ENCODE measurements around the gene ZNF362. TPM values are rescaled to one million over a fixed set of nuclear protein-coding genes. Genes with fewer than 3 reads are reported as not detected.

ZNF362 gene, protein sequence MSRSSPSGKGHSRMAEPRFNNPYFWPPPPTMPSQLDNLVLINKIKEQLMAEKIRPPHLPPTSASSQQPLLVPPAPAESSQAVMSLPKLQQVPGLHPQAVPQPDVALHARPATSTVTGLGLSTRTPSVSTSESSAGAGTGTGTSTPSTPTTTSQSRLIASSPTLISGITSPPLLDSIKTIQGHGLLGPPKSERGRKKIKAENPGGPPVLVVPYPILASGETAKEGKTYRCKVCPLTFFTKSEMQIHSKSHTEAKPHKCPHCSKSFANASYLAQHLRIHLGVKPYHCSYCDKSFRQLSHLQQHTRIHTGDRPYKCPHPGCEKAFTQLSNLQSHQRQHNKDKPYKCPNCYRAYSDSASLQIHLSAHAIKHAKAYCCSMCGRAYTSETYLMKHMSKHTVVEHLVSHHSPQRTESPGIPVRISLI
- total RNA-seq = 7.3 TPM

DNA sequence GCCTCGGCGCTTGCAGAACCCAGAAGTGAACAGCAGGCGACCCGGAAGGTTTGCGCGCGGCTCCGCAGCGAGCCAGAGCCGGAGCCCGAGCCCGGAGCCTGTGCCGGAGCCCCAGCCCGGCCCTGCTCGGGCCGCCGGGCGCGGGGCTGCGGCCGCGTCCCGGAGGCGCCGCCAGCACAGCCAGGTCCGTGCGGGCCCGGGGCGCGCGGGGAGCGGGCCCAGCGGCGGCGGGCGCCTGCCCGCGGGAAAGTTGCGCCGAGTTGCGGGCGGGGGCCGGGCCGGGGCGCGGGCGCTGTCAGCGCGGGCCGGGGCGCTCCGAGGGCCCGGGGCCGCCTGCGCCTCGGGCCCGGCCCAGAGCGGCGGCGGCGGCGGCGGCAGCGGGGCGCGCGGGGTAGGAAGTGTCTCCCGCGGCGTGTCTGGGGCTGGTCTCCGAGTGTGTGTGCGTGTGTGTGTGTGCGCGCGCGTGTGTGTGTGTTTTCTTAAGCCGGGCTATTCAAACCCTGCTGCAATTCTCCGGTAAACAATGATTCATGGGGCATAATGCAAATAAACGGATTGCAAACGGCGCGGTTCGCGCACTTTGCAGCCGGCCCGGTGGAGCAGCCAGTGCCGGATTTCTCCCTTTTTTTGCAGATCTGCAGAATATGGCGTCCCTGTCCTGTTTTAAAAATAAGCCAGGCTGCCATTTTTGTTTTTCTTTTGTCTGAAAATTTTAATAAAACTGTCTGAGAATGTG is at the start of gene ZNF362:
Gene ZNF362 (plus strand): TSS at position 22 of the 736 bp plus-strand sequence. CDS start 14,083 bp downstream, outside the sequence.
- Histone ChIP-seq H3K9me3 (ENCODE audit: control insufficient read depth in 3 of 3, low read length in 3 of 3) (no peaks in the 10 kb centered on the region), H3K4me3 (ENCODE audit: low read length in 3 of 3) (peak within 1 kb of the TSS; percentile 79 to 89 (median 85)), H3K36me3 (ENCODE audit: control insufficient read depth in 3 of 3, insufficient read depth in 3 of 3, low read length in 3 of 3) (no peaks in the 10 kb centered on the region), H3K27me3 (ENCODE audit: control insufficient read depth in 3 of 3, insufficient read depth in 3 of 3, low read length in 3 of 3) (no peaks in the 10 kb centered on the region), H3K4me1 (ENCODE audit: control insufficient read depth in 3 of 3, insufficient read depth in 3 of 3, low read length in 3 of 3) (peaks cover 27 to 46% (median 38%) of the 10 kb centered on the region in 3 donors), H3K27ac (ENCODE audit: low read depth, low read length) (peak within 1 kb of the TSS; percentile 84), H3K9ac (ENCODE audit: low read depth in 1 of 3, low read length in 3 of 3) (peak within 1 kb of the TSS; percentile 86 to 91 (median 88))

DNA sequence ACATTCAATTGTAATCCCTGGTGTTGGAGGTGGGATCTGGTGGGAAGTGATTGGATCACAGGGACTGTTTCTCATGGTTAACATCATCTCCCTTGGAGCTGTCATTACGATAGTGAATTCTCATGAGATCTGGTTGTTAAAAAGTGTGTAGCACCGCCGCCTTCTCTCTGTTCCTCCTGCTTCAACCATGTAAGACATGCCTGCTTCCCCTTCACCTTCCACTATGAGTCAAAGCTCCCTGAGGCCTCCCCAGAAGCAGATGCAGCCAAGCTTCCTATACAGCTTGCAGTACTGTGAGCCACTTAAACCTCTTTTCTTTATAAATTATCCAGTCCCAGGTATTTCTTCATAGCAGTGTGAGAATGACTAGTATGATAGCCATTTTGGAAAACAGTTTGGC is 44.3 kb upstream of the ZNF362 start:
- H3K9ac ChIP-seq (ENCODE audit: low read depth in 1 of 3, low read length in 3 of 3) = no peak overlapping the region
- H3K9me3 ChIP-seq (ENCODE audit: control insufficient read depth in 3 of 3, low read length in 3 of 3) = no peaks in the 10 kb centered on the region
- no peaks in the 10 kb centered on the region for H3K36me3 ChIP-seq (ENCODE audit: control insufficient read depth in 3 of 3, insufficient read depth in 3 of 3, low read length in 3 of 3)
- H3K4me1 ChIP-seq (ENCODE audit: control insufficient read depth in 3 of 3, insufficient read depth in 3 of 3, low read length in 3 of 3) = no peaks in the 10 kb centered on the region
- H3K27ac ChIP-seq (ENCODE audit: low read depth, low read length) = no peak overlapping the region
- H3K4me3 ChIP-seq (ENCODE audit: low read length in 3 of 3) = no peak overlapping the region
- H3K27me3 ChIP-seq (ENCODE audit: control insufficient read depth in 3 of 3, insufficient read depth in 3 of 3, low read length in 3 of 3) = no peaks in the 10 kb centered on the region

DNA sequence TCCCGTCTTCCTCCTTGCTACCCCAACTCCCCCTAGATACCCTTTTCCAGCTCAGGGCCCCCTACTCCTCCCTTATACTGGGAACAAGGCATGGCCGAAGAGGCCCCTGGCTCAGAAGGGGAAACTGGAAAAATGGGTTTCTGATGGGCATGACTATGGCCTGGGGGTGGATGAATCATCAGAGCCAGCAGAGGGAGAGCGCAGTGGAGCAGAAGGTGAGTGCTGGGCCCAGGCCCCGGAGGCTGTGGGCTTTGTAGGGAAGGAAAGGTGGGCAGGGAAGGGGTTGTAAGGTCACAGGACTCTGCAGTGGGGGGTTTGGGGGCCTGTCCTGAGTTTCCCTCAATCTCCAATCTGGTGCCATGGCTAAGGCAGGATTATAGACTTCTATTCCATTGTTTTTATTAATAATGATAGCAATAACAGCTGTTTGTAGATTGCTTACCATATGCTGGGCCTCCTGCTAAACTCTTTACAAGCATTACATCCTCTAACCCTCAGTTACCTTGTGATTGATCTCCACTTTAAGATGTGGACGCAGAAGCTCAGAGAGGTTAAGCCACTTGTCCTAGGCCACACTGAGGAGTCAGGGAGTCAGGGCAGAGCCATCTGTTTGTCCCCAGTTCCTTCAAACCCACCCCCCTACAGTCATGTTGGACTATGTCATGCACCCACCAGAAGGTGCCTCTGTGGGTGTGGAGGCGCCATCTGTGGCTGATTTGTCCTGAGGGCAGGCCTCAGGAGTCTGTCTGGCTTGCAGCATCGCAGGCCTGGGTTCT is 36.2 kb upstream of the ZNF362 start:
- H3K36me3 ChIP-seq (ENCODE audit: control insufficient read depth in 3 of 3, insufficient read depth in 3 of 3, low read length in 3 of 3) = no peaks in the 10 kb centered on the region
- no peaks in the 10 kb centered on the region for H3K27me3 ChIP-seq (ENCODE audit: control insufficient read depth in 3 of 3, insufficient read depth in 3 of 3, low read length in 3 of 3)
- no peak overlapping the region for H3K27ac ChIP-seq (ENCODE audit: low read depth, low read length)
- H3K9ac ChIP-seq (ENCODE audit: low read depth in 1 of 3, low read length in 3 of 3) = no peak overlapping the region
- H3K4me1 ChIP-seq (ENCODE audit: control insufficient read depth in 3 of 3, insufficient read depth in 3 of 3, low read length in 3 of 3) = peaks cover 0 to 8% (median 0%) of the 10 kb centered on the region in 3 donors
- peaks cover 0 to 4% (median 3%) of the 10 kb centered on the region in 3 donors for H3K9me3 ChIP-seq (ENCODE audit: control insufficient read depth in 3 of 3, low read length in 3 of 3)
- H3K4me3 ChIP-seq (ENCODE audit: low read length in 3 of 3) = no peak overlapping the region

DNA sequence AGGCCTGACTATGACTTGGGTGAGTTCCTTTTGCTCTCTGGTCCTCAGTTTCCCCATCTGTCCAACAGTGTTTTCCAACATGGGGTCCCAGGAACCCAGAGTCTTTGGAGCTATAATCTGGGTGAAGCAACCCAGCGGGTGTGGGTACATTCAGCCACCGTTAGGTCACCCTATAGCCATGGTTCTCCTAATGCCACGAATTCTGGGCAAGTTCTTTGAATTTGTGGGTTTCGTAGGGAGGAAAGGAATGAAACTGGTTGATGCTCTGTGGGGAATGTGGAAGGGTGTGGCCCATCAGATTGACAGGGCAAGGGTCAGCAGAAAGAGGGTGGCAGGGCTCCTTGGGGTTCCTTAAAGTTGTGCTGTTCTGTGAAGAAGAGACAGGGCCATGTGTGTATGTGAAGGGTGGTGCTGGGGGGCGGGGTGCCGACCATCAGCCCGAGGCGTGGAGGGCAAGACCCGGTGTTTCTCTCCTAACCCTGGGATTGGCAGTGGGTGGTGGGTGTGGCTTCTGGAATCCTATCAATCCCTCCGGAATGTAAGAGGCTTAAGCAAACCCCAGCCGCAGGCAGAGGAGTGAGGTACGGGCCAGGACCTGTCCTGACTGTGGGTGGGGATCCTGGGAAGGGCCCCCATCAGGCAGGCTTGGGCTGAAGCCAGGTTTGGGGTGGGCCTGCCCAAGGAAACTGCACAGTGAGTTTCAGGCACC is 35.5 kb upstream of the ZNF362 start:
- Histone ChIP-seq H3K9ac (ENCODE audit: low read depth in 1 of 3, low read length in 3 of 3) (no peak overlapping the region), H3K36me3 (ENCODE audit: control insufficient read depth in 3 of 3, insufficient read depth in 3 of 3, low read length in 3 of 3) (no peaks in the 10 kb centered on the region), H3K27me3 (ENCODE audit: control insufficient read depth in 3 of 3, insufficient read depth in 3 of 3, low read length in 3 of 3) (no peaks in the 10 kb centered on the region), H3K4me1 (ENCODE audit: control insufficient read depth in 3 of 3, insufficient read depth in 3 of 3, low read length in 3 of 3) (peaks cover 0 to 8% (median 0%) of the 10 kb centered on the region in 3 donors), H3K27ac (ENCODE audit: low read depth, low read length) (no peak overlapping the region), H3K4me3 (ENCODE audit: low read length in 3 of 3) (no peak overlapping the region), H3K9me3 (ENCODE audit: control insufficient read depth in 3 of 3, low read length in 3 of 3) (peaks cover 0 to 4% (median 4%) of the 10 kb centered on the region in 3 donors)

DNA sequence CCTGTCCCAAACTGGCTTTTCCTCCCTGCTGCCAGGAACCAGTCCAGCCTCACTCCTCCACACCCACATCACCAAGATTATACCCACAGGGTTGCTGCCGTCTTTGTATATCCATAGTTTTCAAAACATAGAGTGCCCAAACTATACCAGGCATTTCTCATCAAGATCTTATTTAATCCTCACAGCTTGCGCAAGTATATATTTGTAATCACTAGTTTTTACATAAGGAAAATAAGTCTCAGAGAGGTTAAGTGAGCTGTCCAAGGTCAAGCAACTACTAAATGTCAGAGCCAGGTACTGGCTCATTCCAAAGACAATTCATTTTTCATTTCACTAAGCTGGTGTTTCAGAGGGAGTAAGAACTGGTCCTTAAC is 34.9 kb upstream of the ZNF362 start:
- no peak overlapping the region for H3K9ac ChIP-seq (ENCODE audit: low read depth in 1 of 3, low read length in 3 of 3)
- no peak overlapping the region for H3K27ac ChIP-seq (ENCODE audit: low read depth, low read length)
- H3K27me3 ChIP-seq (ENCODE audit: control insufficient read depth in 3 of 3, insufficient read depth in 3 of 3, low read length in 3 of 3) = no peaks in the 10 kb centered on the region
- peaks cover 0 to 8% (median 0%) of the 10 kb centered on the region in 3 donors for H3K4me1 ChIP-seq (ENCODE audit: control insufficient read depth in 3 of 3, insufficient read depth in 3 of 3, low read length in 3 of 3)
- H3K4me3 ChIP-seq (ENCODE audit: low read length in 3 of 3) = no peak overlapping the region
- H3K9me3 ChIP-seq (ENCODE audit: control insufficient read depth in 3 of 3, low read length in 3 of 3) = peaks cover 0 to 4% (median 4%) of the 10 kb centered on the region in 3 donors
- no peaks in the 10 kb centered on the region for H3K36me3 ChIP-seq (ENCODE audit: control insufficient read depth in 3 of 3, insufficient read depth in 3 of 3, low read length in 3 of 3)

DNA sequence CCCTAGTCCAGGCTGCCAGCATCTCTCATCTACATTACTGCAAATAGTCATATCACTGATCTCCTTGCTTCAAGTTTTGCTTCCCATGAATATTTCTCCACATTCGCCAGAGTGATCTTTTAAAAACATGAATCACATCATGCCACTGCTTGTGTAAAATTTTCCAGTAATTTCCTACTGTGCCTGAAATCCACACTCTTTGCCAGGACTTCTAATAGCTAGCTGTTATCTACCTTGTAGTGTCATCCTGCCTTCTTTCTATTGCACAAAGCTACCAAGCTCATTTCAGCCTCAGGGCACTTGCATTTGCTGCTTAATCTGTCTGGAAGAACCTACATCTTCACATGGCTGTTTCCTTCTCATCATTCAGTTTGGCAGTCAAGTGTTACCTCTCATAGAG is 33.9 kb upstream of the ZNF362 start:
- Histone ChIP-seq H3K9ac (ENCODE audit: low read depth in 1 of 3, low read length in 3 of 3) (no peak overlapping the region), H3K27ac (ENCODE audit: low read depth, low read length) (no peak overlapping the region), H3K36me3 (ENCODE audit: control insufficient read depth in 3 of 3, insufficient read depth in 3 of 3, low read length in 3 of 3) (no peaks in the 10 kb centered on the region), H3K4me1 (ENCODE audit: control insufficient read depth in 3 of 3, insufficient read depth in 3 of 3, low read length in 3 of 3) (peaks cover 0 to 8% (median 0%) of the 10 kb centered on the region in 3 donors), H3K4me3 (ENCODE audit: low read length in 3 of 3) (no peak overlapping the region), H3K9me3 (ENCODE audit: control insufficient read depth in 3 of 3, low read length in 3 of 3) (peaks cover 0 to 4% (median 4%) of the 10 kb centered on the region in 3 donors), H3K27me3 (ENCODE audit: control insufficient read depth in 3 of 3, insufficient read depth in 3 of 3, low read length in 3 of 3) (no peaks in the 10 kb centered on the region)

DNA sequence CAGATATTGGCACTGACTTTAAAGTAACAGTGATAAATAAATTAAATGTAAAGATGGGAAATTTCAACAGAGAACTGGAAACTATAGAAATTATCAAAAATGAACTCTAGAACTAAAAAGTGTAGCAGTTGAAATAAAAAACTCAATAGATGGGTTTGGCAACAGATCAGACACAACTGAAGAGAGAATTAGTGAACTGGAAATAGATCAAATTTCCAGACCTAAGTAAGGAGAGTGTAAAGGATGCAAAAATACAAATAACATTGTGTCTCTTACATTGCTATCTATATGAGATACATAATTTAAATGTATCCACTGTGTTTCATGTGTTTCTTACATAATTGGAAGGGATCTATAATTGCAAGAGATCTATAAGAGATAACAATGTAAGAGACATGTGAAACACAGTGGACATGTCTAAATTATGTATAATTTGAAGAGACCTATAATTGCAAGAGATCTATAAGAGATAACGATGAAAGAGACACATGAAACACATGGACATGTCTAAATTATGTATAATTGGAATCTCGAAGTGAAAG is 32.1 kb upstream of the ZNF362 start:
- peaks cover 0 to 8% (median 0%) of the 10 kb centered on the region in 3 donors for H3K4me1 ChIP-seq (ENCODE audit: control insufficient read depth in 3 of 3, insufficient read depth in 3 of 3, low read length in 3 of 3)
- no peak overlapping the region for H3K9ac ChIP-seq (ENCODE audit: low read depth in 1 of 3, low read length in 3 of 3)

DNA sequence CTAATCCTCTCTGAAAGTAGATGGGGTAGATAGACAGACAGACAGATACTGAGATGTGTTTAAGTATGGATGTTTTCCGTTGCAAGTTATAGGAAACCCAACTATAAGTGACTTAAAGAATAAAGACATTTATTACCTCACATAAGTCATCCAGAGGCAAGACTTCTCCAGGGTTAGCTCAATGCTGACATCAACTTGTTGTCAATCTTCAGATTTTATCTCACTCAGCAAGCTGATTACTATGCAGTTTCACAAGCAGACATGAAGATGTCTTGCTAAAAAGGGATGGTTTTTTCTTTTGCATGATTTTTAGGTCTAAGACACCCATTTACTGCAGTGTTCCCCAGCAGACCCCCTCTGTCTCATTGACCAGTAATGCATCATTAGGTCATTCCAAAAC is 30.7 kb upstream of the ZNF362 start:
- Histone ChIP-seq H3K27ac (ENCODE audit: low read depth, low read length) (no peak overlapping the region), H3K9me3 (ENCODE audit: control insufficient read depth in 3 of 3, low read length in 3 of 3) (peaks cover 0 to 4% (median 4%) of the 10 kb centered on the region in 3 donors), H3K4me1 (ENCODE audit: control insufficient read depth in 3 of 3, insufficient read depth in 3 of 3, low read length in 3 of 3) (peaks cover 0 to 2% (median 0%) of the 10 kb centered on the region in 3 donors), H3K36me3 (ENCODE audit: control insufficient read depth in 3 of 3, insufficient read depth in 3 of 3, low read length in 3 of 3) (no peaks in the 10 kb centered on the region), H3K9ac (ENCODE audit: low read depth in 1 of 3, low read length in 3 of 3) (no peak overlapping the region), H3K4me3 (ENCODE audit: low read length in 3 of 3) (no peak overlapping the region), H3K27me3 (ENCODE audit: control insufficient read depth in 3 of 3, insufficient read depth in 3 of 3, low read length in 3 of 3) (no peaks in the 10 kb centered on the region)

More for the DNA sequence above, 32.1 kb upstream of the ZNF362 start:
- H3K9me3 ChIP-seq (ENCODE audit: control insufficient read depth in 3 of 3, low read length in 3 of 3) = peaks cover 0 to 4% (median 4%) of the 10 kb centered on the region in 3 donors
- no peak overlapping the region for H3K4me3 ChIP-seq (ENCODE audit: low read length in 3 of 3)
- no peaks in the 10 kb centered on the region for H3K27me3 ChIP-seq (ENCODE audit: control insufficient read depth in 3 of 3, insufficient read depth in 3 of 3, low read length in 3 of 3)
- H3K27ac ChIP-seq (ENCODE audit: low read depth, low read length) = no peak overlapping the region
- no peaks in the 10 kb centered on the region for H3K36me3 ChIP-seq (ENCODE audit: control insufficient read depth in 3 of 3, insufficient read depth in 3 of 3, low read length in 3 of 3)

DNA sequence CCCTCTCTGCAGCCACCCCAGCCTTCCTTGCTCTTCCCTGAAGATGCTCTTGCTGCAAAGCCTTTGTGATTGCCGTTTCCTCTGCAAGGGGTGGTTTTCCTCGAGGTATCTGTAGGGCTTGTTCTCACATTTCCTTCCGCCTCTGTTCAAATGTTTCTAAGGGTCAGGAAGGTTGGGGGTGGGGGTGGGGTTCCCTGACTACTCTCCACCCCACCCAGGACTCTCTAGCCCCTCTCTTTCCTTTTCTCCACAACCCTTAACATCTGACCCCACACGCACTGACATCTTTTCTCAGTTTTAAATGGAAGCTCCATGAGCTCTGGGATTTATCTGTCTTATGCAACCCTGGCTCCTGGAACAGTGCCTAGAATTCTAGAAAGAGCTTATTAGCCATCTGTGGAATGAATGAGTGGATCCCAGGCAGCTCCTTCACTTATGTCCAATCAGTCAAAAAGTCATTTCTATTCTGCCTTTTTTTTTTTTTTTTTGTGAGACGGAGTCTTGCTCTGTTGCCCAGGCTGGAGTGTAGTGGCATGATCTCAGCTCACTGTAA is 27.3 kb upstream of the ZNF362 start:
- Histone ChIP-seq H3K27ac (ENCODE audit: low read depth, low read length) (peak overlapping the region; percentile 10), H3K9ac (ENCODE audit: low read depth in 1 of 3, low read length in 3 of 3) (no peak overlapping the region), H3K27me3 (ENCODE audit: control insufficient read depth in 3 of 3, insufficient read depth in 3 of 3, low read length in 3 of 3) (no peaks in the 10 kb centered on the region), H3K4me3 (ENCODE audit: low read length in 3 of 3) (no peak overlapping the region), H3K4me1 (ENCODE audit: control insufficient read depth in 3 of 3, insufficient read depth in 3 of 3, low read length in 3 of 3) (peaks cover 0 to 2% (median 0%) of the 10 kb centered on the region in 3 donors), H3K9me3 (ENCODE audit: control insufficient read depth in 3 of 3, low read length in 3 of 3) (peaks cover 0 to 4% (median 4%) of the 10 kb centered on the region in 3 donors), H3K36me3 (ENCODE audit: control insufficient read depth in 3 of 3, insufficient read depth in 3 of 3, low read length in 3 of 3) (no peaks in the 10 kb centered on the region)
